Testis (tissue), 3 donors: ENCODE measurements around the gene SPOCK2. TPM values are rescaled to one million over a fixed set of nuclear protein-coding genes. Genes with fewer than 3 reads are reported as not detected.

Experiments used
- DNase-seq: peaks from one replicate; pipeline ENCODE4 v3.0.0-alpha.2; 2019
- H3K27ac ChIP-seq, 2 donors: fragments of 200-600 bp; sonication (generic); one replicate each; pipeline ENCODE4 v1.5.1; 2019
- H3K27me3 ChIP-seq: fragments of 200-600 bp; sonication (generic); one replicate; pipeline ENCODE4 v1.5.1; 2019
- H3K36me3 ChIP-seq: fragments of 200-600 bp; sonication (generic); one replicate; pipeline ENCODE4 v1.5.1; 2017; ENCODE audit warnings: low read depth; ENCODE audit errors: missing control alignments
- H3K4me1 ChIP-seq: fragments of 200-600 bp; sonication (generic); one replicate; pipeline ENCODE4 v1.5.1; 2019
- H3K4me3 ChIP-seq, 2 donors: fragments of 200-600 bp; sonication (generic); one replicate each; pipeline ENCODE4 v1.5.1; 2017 to 2019
- H3K9me3 ChIP-seq: fragments of 200-600 bp; sonication (generic); one replicate; pipeline ENCODE4 v1.5.1; 2017
- POLR2A ChIP-seq: fragments of 450-650 bp; IDR thresholded peaks from one replicate; pipeline ENCODE4 v1.6.1; 2017; ENCODE audit warnings: antibody characterized with exemption, mild to moderate bottlenecking, moderate library complexity
- WGBS, 2 donors: methylation state at CpG; one replicate each; pipeline ENCODE4 v1.1.5; 2018; 5-methylcytosine and 5-hydroxymethylcytosine counted together
- intact Hi-C: fragments of 100-400 bp; cut with DNase I; formaldehyde crosslinking; loops from one replicate; pipeline ENCODE4 v1.15.1; 2023; ENCODE audit warnings: low total_unique reads
- polyA plus RNA-seq: library from polyadenylated mRNA; stranded (reverse); fragments of 350-450 nt; fragmentation: Illumina TruSeq; extraction: RNeasy Lipid Tissue Mini Kit (QIAGEN cat#74804); gene quantifications from one replicate; pipeline ENCODE4 v1.2.3, GENCODE V29; 2014; ENCODE audit warnings: low read depth, low replicate concordance; ENCODE audit not compliant: insufficient read depth
- total RNA-seq, 2 donors: library from RNA; depleted of rRNA; stranded (reverse); fragments of >200 nt; gene quantifications; one replicate each; pipeline ENCODE4 v1.2.3, GENCODE V29; 2016
- TF ChIP-seq, protein P1 (sequence below), 3 experiments: fragments of 450-650 bp in 2 of 3; fragments of 200-600 bp in 1 of 3; sonication (generic) in 1 of 3; IDR thresholded peaks; one replicate each; pipeline ENCODE4 v1.5.1; 2016 to 2019; ENCODE audit warnings: antibody characterized with exemption in 3 of 3, mild to moderate bottlenecking in 2 of 3, moderate library complexity in 1 of 3

Gene SPOCK2
- total and polyA plus RNA-seq, 3 donors from 2014 or later = 73.6 to 212 (median 113) TPM

- no peak for TF ChIP-seq POLR2A
- TF ChIP-seq, protein P1, sequence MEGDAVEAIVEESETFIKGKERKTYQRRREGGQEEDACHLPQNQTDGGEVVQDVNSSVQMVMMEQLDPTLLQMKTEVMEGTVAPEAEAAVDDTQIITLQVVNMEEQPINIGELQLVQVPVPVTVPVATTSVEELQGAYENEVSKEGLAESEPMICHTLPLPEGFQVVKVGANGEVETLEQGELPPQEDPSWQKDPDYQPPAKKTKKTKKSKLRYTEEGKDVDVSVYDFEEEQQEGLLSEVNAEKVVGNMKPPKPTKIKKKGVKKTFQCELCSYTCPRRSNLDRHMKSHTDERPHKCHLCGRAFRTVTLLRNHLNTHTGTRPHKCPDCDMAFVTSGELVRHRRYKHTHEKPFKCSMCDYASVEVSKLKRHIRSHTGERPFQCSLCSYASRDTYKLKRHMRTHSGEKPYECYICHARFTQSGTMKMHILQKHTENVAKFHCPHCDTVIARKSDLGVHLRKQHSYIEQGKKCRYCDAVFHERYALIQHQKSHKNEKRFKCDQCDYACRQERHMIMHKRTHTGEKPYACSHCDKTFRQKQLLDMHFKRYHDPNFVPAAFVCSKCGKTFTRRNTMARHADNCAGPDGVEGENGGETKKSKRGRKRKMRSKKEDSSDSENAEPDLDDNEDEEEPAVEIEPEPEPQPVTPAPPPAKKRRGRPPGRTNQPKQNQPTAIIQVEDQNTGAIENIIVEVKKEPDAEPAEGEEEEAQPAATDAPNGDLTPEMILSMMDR (IDR thresholded peaks at IDR 0.05) = no peak
- DNase-seq = no peak
- H3K4me1 ChIP-seq = peaks cover 56% of the 10 kb centered on the region
- intact Hi-C loops = no loop called here
- peak overlapping the region; percentile 41 to 72 for H3K27ac ChIP-seq
- no peaks in the 10 kb centered on the region for H3K9me3 ChIP-seq
- no peaks in the 10 kb centered on the region for H3K36me3 ChIP-seq
- no peak overlapping the region for H3K4me3 ChIP-seq
- no peaks in the 10 kb centered on the region for H3K27me3 ChIP-seq
- WGBS, 2 donors = 68 to 91% methylated on average over 9 to 10 of the region's 11 CpGs
These were observed 20.1 kb downstream of the SPOCK2 start for GRCh38 chr10:72068126-72068765.

- intact Hi-C loops = no loop called here
- WGBS, 2 donors = 36 to 67% methylated on average over 12 to 13 of the region's 13 CpGs
- H3K27ac ChIP-seq = peak overlapping the region; percentile 41 to 72
- DNase-seq = no peak
- H3K9me3 ChIP-seq = no peaks in the 10 kb centered on the region
- no peaks in the 10 kb centered on the region for H3K27me3 ChIP-seq
- TF ChIP-seq POLR2A = no peak
- TF ChIP-seq, protein P1 (IDR thresholded peaks at IDR 0.05) = no peak
- no peak overlapping the region for H3K4me3 ChIP-seq
- no peaks in the 10 kb centered on the region for H3K36me3 ChIP-seq
- peaks cover 54% of the 10 kb centered on the region for H3K4me1 ChIP-seq
These were observed 20.8 kb downstream of the SPOCK2 start for GRCh38 chr10:72067463-72068125.

DNA sequence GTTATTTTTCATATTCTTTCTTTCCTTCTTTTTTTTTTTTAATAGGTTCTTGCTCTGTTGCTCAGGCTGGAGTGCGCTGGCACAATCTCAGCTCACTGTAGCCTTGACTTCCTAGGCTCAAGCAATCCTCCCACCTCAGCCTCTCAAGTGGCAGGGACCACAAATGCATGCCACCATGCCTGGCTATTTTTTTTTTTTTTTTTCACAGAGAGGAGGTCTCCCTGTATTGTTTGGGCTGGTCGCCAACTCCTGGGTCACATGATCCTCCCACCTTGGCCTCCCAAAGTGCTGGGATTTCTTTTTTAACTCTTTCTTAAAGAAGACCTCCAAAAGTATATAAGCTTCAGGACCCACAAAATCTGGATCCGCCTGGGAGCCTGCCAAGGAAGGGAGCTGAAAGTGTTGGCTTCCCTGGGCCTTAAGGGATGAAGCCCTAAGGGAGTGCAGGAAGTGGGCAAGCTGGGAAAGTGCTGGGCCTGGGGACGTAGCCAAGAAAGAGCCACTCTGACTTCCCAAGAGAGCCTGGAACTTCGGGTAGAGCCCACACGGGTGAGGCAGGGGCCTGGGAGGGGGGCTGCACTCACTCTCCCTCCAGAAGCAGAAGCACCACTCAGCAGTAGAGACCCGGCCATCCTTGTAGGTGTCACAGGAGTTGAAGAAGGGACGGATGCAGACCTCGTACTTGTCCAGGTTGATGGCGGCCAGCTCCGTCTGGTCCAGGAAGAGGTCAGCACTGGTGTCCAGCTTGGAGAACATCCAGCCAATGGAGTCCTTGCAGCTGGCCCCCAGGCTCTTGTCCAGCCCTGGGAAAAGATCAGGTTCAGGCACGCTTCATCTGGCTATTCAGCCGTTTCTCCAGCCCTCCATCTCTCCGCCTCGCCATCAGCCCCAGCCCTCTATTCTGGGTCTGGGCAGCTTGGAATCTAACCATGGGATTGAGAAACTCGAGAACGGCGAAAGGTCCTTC lies 21.8 kb downstream of the SPOCK2 start:
- H3K9me3 ChIP-seq = no peaks in the 10 kb centered on the region

DNA sequence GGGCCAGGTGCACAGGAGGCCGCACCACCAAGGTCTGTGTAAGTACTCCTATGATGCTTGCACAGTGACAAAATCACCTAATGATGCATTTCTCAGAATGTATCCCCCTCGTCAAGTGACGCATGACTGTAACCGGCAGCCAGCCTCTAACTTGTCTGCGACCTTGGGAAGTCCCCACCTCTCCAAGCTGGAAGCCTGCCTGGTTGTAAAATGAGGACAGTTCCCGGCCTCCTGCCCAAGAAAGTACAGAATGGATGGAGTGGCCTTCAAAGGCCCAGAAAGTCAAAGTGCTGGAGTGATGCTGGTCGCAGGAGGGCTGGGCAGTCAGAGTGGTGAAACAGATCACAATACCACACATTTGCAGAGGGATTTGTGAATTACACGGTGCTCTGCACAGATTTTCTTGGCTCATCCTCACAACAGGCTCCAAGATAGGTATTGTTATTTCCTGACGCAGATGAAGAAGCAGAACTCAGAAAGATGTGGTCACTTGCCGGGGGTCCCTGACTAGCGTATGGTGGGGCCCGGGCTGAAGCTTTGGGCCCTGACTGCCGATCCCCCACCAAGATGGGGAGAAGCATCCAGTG lies 22.8 kb downstream of the SPOCK2 start:
- no peaks in the 10 kb centered on the region for H3K9me3 ChIP-seq
- peak overlapping the region in 1 of 2 donors; percentile 36 for H3K27ac ChIP-seq
- no peaks in the 10 kb centered on the region for H3K27me3 ChIP-seq
- intact Hi-C loops = no loop called here
- DNase-seq = peak; percentile 89
- H3K36me3 ChIP-seq = no peaks in the 10 kb centered on the region
- H3K4me1 ChIP-seq = peaks cover 54% of the 10 kb centered on the region
- 54 to 57% methylated on average over 12 to 13 of the region's 13 CpGs for WGBS, 2 donors
- no peak overlapping the region for H3K4me3 ChIP-seq
- TF ChIP-seq POLR2A = no peak
- TF ChIP-seq, protein P1 (IDR thresholded peaks at IDR 0.05) = no peak

More for the DNA sequence above, 21.8 kb downstream of the SPOCK2 start:
- intact Hi-C loops = no loop called here
- WGBS, 2 donors = 33 to 44% methylated on average over 12 to 18 of the region's 18 CpGs
- peak overlapping the region; percentile 53 to 72 for H3K27ac ChIP-seq
- no peak overlapping the region for H3K4me3 ChIP-seq
- no peaks in the 10 kb centered on the region for H3K36me3 ChIP-seq
- DNase-seq = peak; percentile 72
- H3K27me3 ChIP-seq = no peaks in the 10 kb centered on the region
- TF ChIP-seq POLR2A = no peak
- TF ChIP-seq, protein P1 (IDR thresholded peaks at IDR 0.05) = no peak
- H3K4me1 ChIP-seq = peaks cover 54% of the 10 kb centered on the region
